GM23338 (cell line): ENCODE results near the gene PGM3. TPM values are rescaled to one million over a fixed set of nuclear protein-coding genes. Genes with fewer than 3 reads are reported as not detected.

Experiments
- ATAC-seq: fragments of 200-7000 bp; cut with Tn5 transposase; 3 replicates; pipeline ENCODE4 v1.9.1; 2020
- DNase-seq: peaks from one replicate; pipeline ENCODE4 v3.0.0-alpha.2; 2015; ENCODE audit warnings: low spot score
- H2AFZ ChIP-seq: fragments of 200-600 bp; sonication (generic); 2 replicates; pipeline ENCODE4 v1.8.0; 2016; ENCODE audit warnings: antibody characterized with exemption, mild to moderate bottlenecking, moderate library complexity
- H3F3A ChIP-seq: fragments of 200-600 bp; sonication (generic); replicated peaks from 2 replicates; pipeline ENCODE4 v1.8.0; 2017; ENCODE audit warnings: antibody characterized with exemption, mixed run types, low read depth
- H3K27ac ChIP-seq: fragments of 200-600 bp; sonication (generic); 2 replicates; pipeline ENCODE4 v1.6.1; 2016; ENCODE audit warnings: low read depth
- H3K27me3 ChIP-seq: fragments of 200-600 bp; sonication (generic); 2 replicates; pipeline ENCODE4 v1.8.0; 2016; ENCODE audit warnings: mild to moderate bottlenecking, mixed run types, moderate library complexity; ENCODE audit not compliant: insufficient read depth
- H3K36me3 ChIP-seq: fragments of 200-600 bp; sonication (generic); 2 replicates; pipeline ENCODE4 v1.8.0; 2016; ENCODE audit warnings: mild to moderate bottlenecking; ENCODE audit not compliant: insufficient read depth
- H3K4me1 ChIP-seq: fragments of 200-600 bp; sonication (generic); 2 replicates; pipeline ENCODE4 v1.8.0; 2016; ENCODE audit warnings: mild to moderate bottlenecking, moderate library complexity; ENCODE audit not compliant: insufficient read depth
- H3K4me2 ChIP-seq: fragments of 200-600 bp; sonication (generic); 2 replicates; pipeline ENCODE4 v1.7.1; 2017; ENCODE audit warnings: mixed run types
- H3K4me3 ChIP-seq: fragments of 200-600 bp; sonication (generic); 2 replicates; pipeline ENCODE4 v1.6.1; 2016; ENCODE audit warnings: mixed run types
- H3K79me2 ChIP-seq: fragments of 200-600 bp; sonication (generic); replicated peaks from 2 replicates; pipeline ENCODE4 v1.8.0; 2017; ENCODE audit warnings: mild to moderate bottlenecking; ENCODE audit not compliant: insufficient read depth
- H3K9me2 ChIP-seq: fragments of 200-600 bp; sonication (generic); 2 replicates; pipeline ENCODE4 v1.8.0; 2017; ENCODE audit not compliant: insufficient read depth
- H4K20me1 ChIP-seq: fragments of 200-600 bp; sonication (generic); replicated peaks from 2 replicates; pipeline ENCODE4 v1.8.0; 2017; ENCODE audit warnings: mild to moderate bottlenecking; ENCODE audit not compliant: insufficient read depth
- H3K27ac Mint-ChIP-seq: 2 replicates; pipeline ENCODE4 v1.8.0; 2020; ENCODE audit warnings: inconsistent platforms, mild to moderate bottlenecking, moderate library complexity, mixed read lengths
- H3K27me3 Mint-ChIP-seq: 3 replicates; pipeline ENCODE4 v1.8.0; 2022; ENCODE audit warnings: low read depth, mild to moderate bottlenecking, moderate library complexity, mixed read lengths, inconsistent platforms; ENCODE audit not compliant: insufficient read depth, poor library complexity
- H3K36me3 Mint-ChIP-seq: 3 replicates; pipeline ENCODE4 v1.8.0; 2021; ENCODE audit warnings: low read depth, mild to moderate bottlenecking, inconsistent platforms, moderate library complexity, mixed read lengths
- H3K4me1 Mint-ChIP-seq: 3 replicates; pipeline ENCODE4 v1.8.0; 2020; ENCODE audit warnings: mild to moderate bottlenecking, inconsistent platforms, mixed read lengths
- H3K4me3 Mint-ChIP-seq: 3 replicates; pipeline ENCODE4 v1.8.0; 2021; ENCODE audit warnings: moderate library complexity, mild to moderate bottlenecking, inconsistent platforms, mixed read lengths
- H3K9me3 Mint-ChIP-seq: 3 replicates; pipeline ENCODE4 v1.8.0; 2020; ENCODE audit warnings: moderate library complexity, mild to moderate bottlenecking, inconsistent platforms, mixed read lengths
- CREB1 ChIP-seq: fragments of 250-450 bp; sonication (Bioruptor Pico); IDR thresholded peaks from 2 replicates; pipeline ENCODE4 v1.5.0; 2020; ENCODE audit warnings: low read depth, mild to moderate bottlenecking, moderate library complexity
- CTCF ChIP-seq, 2 experiments: fragments of 200-600 bp in 1 of 2; sonication (generic) in 1 of 2; conservative IDR thresholded peaks; 2 replicates each; pipeline versions ENCODE4 v1.5.1 to v1.6.1; 2016 to 2017; ENCODE audit warnings: antibody characterized with exemption in 2 of 2, low read depth in 2 of 2, mild to moderate bottlenecking in 2 of 2, moderate library complexity in 1 of 2
- ETS1 ChIP-seq: IDR thresholded peaks from 2 replicates; pipeline ENCODE4 v1.6.1; 2016; ENCODE audit warnings: antibody characterized with exemption
- EZH2 ChIP-seq: fragments of 200-600 bp; sonication (generic); IDR thresholded peaks from one replicate; pipeline ENCODE4 v1.8.0; 2017; ENCODE audit warnings: antibody characterized with exemption, mild to moderate bottlenecking, low read depth; ENCODE audit not compliant: unreplicated experiment
- EZH2phosphoT487 ChIP-seq: fragments of 200-600 bp; sonication (generic); IDR thresholded peaks from one replicate; pipeline ENCODE4 v1.8.1; 2018; ENCODE audit warnings: antibody characterized with exemption; ENCODE audit not compliant: unreplicated experiment
- JUNB ChIP-seq: IDR thresholded peaks from one replicate; pipeline ENCODE4 v1.6.1; 2016; ENCODE audit warnings: antibody characterized with exemption; ENCODE audit not compliant: unreplicated experiment
- NANOG ChIP-seq: IDR thresholded peaks from 2 replicates; pipeline ENCODE4 v1.6.1; 2016; ENCODE audit warnings: antibody characterized with exemption, borderline replicate concordance
- POLR2AphosphoS5 ChIP-seq: IDR thresholded peaks from 2 replicates; pipeline ENCODE4 v1.6.1; 2016; ENCODE audit warnings: antibody characterized with exemption, low read depth
- REST ChIP-seq: IDR thresholded peaks from one replicate; pipeline ENCODE4 v1.6.1; 2018; ENCODE audit warnings: antibody characterized with exemption; ENCODE audit not compliant: unreplicated experiment
- STAT1 ChIP-seq: IDR thresholded peaks from one replicate; pipeline ENCODE4 v1.6.1; 2016; ENCODE audit warnings: antibody characterized with exemption; ENCODE audit not compliant: unreplicated experiment
- ZNF114 ChIP-seq: fragments of 250-450 bp; sonication (Bioruptor Pico); IDR thresholded peaks from 2 replicates; pipeline ENCODE4 v1.5.0; 2020; ENCODE audit warnings: mild to moderate bottlenecking, moderate library complexity
- ZNF331 ChIP-seq: fragments of 250-450 bp; sonication (Bioruptor Pico); IDR thresholded peaks from 2 replicates; pipeline ENCODE4 v1.5.0; 2020; ENCODE audit warnings: low read depth, mild to moderate bottlenecking, moderate library complexity
- polyA plus RNA-seq: library from polyadenylated mRNA; unstranded; fragments of >200 nt; fragmentation: Nextera tagmentation; extraction: Ambion mirVana; gene quantifications from 2 replicates; pipeline ENCODE4 v1.2.1, GENCODE V29; 2016
- total RNA-seq: library from RNA; depleted of rRNA; stranded (reverse); fragments of >200 nt; shearing (Covaris generic); gene quantifications from 2 replicates; pipeline ENCODE4 v1.2.3, GENCODE V29; 2014
- TF ChIP-seq, protein P1 (sequence below): fragments of 250-450 bp; sonication (Bioruptor Pico); IDR thresholded peaks from 2 replicates; pipeline ENCODE4 v1.5.0; 2020; ENCODE audit warnings: mild to moderate bottlenecking, moderate library complexity

The PGM3 gene
- total and polyA plus RNA-seq, 2 experiments from 2014 or later, result 23.8 to 35.3 TPM

DNA sequence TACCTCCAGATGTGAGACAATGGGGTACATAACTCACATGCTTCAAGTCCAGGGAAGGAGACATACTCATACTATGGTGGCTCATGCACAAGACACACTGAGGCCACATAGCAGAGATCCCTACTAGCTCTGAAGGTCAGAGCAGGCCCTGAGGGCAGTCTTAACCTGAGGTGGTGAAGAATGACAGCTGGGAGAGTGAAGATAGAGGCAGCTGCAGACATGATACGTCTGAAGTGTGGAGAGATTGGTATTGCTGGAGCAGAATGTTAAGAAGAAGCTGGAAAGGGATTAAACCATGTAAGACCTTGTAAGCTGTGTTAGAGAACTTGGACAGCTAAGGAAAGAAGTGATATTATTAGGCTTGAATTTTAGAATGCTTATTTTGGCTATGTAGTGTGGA is 32.9 kb downstream of the PGM3 start:
- Histone ChIP-seq H3K9me2 (no peaks in the 10 kb centered on the region), H3K79me2 (no peaks in the 10 kb centered on the region), H3K27me3 (no peaks in the 10 kb centered on the region), H3F3A (no peaks in the 10 kb centered on the region), H3K36me3 (peaks cover 3% of the 10 kb centered on the region; the same call in 1 of the 2 replicates), H3K4me2 (no peak overlapping the region), H2AFZ (no peak overlapping the region), H3K27ac (no peak overlapping the region), H3K4me3 (no peak overlapping the region), H3K4me1 (no peaks in the 10 kb centered on the region), H4K20me1 (no peaks in the 10 kb centered on the region)
- TF ChIP-seq EZH2 (no peak), ZNF331 (no peak), STAT1 (no peak), POLR2AphosphoS5 (no peak), ZNF114 (CRISPR knock-in tag) (no peak), CREB1 (CRISPR knock-in tag) (no peak), CTCF (conservative IDR thresholded peaks at IDR 0.05; ENCODE audit: low read depth in 2 of 2) (no peak), NANOG (no peak), JUNB (no peak), ETS1 (no peak), EZH2phosphoT487 (no peak), REST (no peak)
- TF ChIP-seq, protein P1, sequence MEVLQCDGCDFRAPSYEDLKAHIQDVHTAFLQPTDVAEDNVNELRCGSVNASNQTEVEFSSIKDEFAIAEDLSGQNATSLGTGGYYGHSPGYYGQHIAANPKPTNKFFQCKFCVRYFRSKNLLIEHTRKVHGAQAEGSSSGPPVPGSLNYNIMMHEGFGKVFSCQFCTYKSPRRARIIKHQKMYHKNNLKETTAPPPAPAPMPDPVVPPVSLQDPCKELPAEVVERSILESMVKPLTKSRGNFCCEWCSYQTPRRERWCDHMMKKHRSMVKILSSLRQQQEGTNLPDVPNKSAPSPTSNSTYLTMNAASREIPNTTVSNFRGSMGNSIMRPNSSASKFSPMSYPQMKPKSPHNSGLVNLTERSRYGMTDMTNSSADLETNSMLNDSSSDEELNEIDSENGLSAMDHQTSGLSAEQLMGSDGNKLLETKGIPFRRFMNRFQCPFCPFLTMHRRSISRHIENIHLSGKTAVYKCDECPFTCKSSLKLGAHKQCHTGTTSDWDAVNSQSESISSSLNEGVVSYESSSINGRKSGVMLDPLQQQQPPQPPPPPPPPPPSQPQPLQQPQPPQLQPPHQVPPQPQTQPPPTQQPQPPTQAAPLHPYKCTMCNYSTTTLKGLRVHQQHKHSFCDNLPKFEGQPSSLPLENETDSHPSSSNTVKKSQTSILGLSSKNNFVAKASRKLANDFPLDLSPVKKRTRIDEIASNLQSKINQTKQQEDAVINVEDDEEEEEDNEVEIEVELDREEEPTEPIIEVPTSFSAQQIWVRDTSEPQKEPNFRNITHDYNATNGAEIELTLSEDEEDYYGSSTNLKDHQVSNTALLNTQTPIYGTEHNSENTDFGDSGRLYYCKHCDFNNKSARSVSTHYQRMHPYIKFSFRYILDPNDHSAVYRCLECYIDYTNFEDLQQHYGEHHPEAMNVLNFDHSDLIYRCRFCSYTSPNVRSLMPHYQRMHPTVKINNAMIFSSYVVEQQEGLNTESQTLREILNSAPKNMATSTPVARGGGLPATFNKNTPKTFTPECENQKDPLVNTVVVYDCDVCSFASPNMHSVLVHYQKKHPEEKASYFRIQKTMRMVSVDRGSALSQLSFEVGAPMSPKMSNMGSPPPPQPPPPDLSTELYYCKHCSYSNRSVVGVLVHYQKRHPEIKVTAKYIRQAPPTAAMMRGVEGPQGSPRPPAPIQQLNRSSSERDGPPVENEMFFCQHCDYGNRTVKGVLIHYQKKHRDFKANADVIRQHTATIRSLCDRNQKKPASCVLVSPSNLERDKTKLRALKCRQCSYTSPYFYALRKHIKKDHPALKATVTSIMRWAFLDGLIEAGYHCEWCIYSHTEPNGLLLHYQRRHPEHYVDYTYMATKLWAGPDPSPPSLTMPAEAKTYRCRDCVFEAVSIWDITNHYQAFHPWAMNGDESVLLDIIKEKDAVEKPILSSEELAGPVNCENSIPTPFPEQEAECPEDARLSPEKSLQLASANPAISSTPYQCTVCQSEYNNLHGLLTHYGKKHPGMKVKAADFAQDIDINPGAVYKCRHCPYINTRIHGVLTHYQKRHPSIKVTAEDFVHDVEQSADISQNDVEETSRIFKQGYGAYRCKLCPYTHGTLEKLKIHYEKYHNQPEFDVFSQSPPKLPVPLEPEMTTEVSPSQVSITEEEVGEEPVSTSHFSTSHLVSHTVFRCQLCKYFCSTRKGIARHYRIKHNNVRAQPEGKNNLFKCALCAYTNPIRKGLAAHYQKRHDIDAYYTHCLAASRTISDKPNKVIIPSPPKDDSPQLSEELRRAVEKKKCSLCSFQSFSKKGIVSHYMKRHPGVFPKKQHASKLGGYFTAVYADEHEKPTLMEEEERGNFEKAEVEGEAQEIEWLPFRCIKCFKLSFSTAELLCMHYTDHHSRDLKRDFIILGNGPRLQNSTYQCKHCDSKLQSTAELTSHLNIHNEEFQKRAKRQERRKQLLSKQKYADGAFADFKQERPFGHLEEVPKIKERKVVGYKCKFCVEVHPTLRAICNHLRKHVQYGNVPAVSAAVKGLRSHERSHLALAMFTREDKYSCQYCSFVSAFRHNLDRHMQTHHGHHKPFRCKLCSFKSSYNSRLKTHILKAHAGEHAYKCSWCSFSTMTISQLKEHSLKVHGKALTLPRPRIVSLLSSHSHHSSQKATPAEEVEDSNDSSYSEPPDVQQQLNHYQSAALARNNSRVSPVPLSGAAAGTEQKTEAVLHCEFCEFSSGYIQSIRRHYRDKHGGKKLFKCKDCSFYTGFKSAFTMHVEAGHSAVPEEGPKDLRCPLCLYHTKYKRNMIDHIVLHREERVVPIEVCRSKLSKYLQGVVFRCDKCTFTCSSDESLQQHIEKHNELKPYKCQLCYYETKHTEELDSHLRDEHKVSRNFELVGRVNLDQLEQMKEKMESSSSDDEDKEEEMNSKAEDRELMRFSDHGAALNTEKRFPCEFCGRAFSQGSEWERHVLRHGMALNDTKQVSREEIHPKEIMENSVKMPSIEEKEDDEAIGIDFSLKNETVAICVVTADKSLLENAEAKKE (CRISPR knock-in tag), result no peak
- Mint-ChIP-seq H3K9me3 (no peaks in the 10 kb centered on the region), H3K36me3 (peaks cover 28% of the 10 kb centered on the region; the same call in 2 of the 3 replicates), H3K27ac (no peak overlapping the region), H3K4me1 (no peaks in the 10 kb centered on the region), H3K4me3 (no peak overlapping the region), H3K27me3 (no peaks in the 10 kb centered on the region)
- ATAC-seq (no peak), DNase-seq (no peak)
